HG03439 (cell line): ENCODE data around the gene APOC1.

ENCODE experiments used
- ATAC-seq: cut with Tn5 transposase; IDR thresholded peaks from one replicate; pipeline ENCODE4 v1.9.1; 2021; ENCODE audit warnings: mild to moderate bottlenecking, moderate library complexity; ENCODE audit not compliant: unreplicated experiment

APOC1 gene

DNA sequence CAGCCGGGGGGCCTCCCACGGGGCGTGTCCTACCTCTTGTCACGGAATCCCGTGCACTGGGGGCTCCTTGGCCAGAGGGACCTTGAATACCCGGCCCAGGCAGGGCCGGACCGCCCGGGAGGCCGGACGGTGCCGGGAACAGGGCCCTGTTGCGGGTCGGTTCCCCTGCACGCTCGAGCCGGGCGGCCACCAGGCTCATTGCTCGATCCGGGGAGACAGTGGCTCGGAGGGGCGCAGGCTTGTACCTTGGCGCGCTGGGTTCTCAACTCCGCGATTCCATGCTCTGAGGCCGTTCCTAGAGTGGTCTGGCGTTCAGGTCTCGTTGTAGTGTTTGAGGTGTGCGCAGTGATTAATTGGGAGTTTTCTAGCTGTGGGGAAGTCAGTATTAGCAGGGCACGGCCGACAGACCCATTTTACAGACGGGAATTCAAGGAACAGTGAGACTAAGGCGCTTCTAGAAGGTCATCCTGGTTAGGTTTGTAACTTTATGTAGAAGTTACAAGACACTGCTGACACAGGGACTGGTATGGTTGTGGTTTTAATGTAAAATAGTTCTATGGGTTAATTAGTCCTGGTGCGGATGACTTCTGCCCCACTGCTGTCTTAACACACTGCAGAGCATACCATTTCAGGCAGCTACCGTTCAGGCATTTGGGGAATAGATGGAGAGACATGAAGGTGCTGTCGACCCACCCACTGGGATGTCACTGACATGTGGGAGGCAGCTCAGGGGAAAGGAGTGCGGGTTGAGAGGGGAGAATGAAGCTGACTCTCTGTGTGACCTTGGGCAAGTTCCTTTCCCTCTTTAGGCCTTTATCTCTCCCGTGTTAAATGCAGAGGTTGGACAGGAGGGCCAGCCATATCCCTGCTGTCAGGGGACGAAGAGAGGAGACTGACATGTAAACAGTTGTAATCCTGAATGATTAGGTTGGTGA is 41.4 kb downstream of the APOC1 start:
- ATAC-seq, result peak; percentile 21

DNA sequence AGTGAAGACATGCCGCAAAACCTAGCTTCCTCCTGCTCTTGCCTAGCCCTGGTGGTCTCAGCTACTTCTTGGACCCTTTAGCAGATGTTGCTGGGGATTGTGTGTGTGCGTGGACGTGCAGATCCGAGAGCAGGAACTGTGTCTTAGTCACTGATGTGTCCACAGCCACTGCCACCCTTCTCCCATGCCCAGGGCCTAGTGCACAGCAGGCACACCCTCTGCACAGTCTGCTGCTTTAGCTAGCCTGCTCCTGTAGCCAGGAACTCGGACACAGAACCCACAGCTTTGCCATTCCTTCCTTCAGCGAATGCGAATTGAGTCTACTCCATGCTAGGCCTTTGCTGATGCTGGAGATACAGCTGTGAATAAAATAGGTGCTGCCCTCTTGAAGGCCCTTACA is 43.1 kb downstream of the APOC1 start:
- no peak for ATAC-seq

DNA sequence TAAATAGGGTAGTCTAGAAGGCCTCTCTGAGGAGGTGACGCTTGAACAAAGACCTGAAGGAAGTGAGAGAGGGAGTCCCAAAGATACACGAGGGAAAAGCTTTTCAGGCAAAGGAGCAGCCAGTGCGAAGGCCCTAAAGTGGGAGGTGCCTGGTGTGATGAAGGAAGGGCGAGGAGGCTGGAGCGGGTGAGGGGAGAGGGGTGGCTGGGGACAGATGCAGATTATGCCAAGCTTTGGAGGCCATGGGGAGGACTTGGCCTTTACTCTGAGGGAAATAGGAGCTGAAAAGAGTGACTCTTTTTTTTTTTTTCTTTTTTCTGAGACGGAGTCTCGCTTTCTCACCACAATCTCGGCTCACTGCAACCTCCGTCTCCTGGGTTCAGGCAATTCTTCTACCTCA is 43.7 kb downstream of the APOC1 start:
- ATAC-seq, result no peak

DNA sequence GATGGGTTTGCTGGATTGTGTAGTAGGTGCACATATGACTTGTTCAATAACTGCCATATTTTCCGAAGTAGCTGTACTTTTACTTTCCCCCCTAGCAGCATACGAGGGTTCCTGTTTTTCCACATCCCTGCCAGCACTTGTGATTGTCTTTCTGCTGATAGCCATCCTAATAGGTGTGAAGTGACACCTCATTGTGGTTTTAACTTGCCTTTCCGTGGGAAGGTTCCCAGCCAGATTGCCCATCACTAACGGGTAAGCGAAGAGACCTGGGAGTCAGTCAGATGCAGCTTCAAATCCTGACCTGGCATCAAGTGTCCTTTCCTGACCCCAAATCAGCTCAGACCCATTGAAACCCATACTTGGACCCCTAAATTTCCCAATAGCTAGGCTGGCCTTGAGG is 45.3 kb downstream of the APOC1 start:
- no peak for ATAC-seq

GRCh38 chr19:44960906-44961728 is 46.7 kb downstream of the APOC1 start:
- no peak for ATAC-seq

DNA sequence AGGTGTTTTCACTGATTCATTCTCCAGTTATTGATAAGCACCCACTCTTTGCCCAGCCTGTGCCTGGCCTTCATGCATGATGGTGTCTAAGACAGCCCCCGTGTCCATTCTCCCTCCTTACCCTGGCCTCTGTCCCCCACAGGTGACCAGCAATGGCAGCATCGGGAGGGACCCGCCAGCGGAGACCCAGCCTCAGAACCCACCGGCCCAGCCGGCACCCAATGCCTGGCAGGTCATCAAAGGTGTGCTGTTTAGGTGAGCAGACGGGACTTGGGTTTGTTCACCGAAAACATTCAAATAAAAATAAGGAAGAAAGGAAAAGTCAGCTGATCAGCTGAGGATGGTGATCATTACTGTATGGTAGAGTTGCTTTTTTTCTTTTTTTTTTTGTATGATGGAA is 47.4 kb downstream of the APOC1 start:
- ATAC-seq, result no peak

- no peak for ATAC-seq
Observed at GRCh38 chr19:44968118-44968517, 53.7 kb downstream of the APOC1 start.

DNA sequence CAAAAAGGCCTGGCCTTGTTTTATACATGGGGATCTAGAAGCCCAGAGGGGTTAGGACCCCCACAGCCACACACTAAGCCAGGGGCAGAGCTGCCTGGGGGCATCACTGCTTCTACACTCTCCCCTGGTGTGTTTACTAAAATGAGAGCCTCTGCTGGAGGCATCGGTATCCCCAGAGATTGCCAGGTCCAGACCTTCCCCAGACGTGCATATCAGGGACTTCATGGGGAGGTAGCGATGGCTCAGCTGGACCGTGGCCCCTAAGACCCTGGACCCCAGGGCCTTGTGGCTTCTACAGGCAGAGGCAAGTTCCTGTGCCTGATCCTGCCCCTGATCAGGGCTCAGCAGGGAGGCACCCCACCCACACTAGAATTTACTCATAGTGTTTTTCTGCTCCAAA is 54.3 kb downstream of the APOC1 start:
- no peak for ATAC-seq
